Measurements from ENCODE around the gene FAF2.

Gene FAF2

GRCh38 chr5:176533894-176534611 is 85.9 kb downstream of the FAF2 start:
- no peak for DNase-seq

GRCh38 chr5:176534640-176535039 is 86.5 kb downstream of the FAF2 start:
- DNase-seq, result no peak

- no peak for DNase-seq
Measured at GRCh38 chr5:176535101-176535663, 87.0 kb downstream of the FAF2 start.

- DNase-seq, result no peak
Measured at GRCh38 chr5:176535664-176536131, 87.5 kb downstream of the FAF2 start.

GRCh38 chr5:176536132-176536901 is 88.1 kb downstream of the FAF2 start:
- peak; percentile 80 for DNase-seq

- DNase-seq, result peak; percentile 99
Measured at GRCh38 chr5:176536902-176537553, 88.8 kb downstream of the FAF2 start, which contains the start of gene RNF44. TSS of gene RNF44 (minus strand) at chr5:176537402. CDS start at chr5:176532472, 4,930 bp downstream.

- DNase-seq, result peak; percentile 88
Measured at GRCh38 chr5:176537554-176538229, 89.5 kb downstream of the FAF2 start.

- DNase-seq, result no peak
Measured at GRCh38 chr5:176538230-176538988, 90.2 kb downstream of the FAF2 start.

- DNase-seq, result no peak
Measured at GRCh38 chr5:176538989-176539384, 90.8 kb downstream of the FAF2 start.

GRCh38 chr5:176540476-176540899 is 92.3 kb downstream of the FAF2 start:
- DNase-seq, result no peak

- no peak for DNase-seq
Measured at GRCh38 chr5:176540956-176541337, 92.8 kb downstream of the FAF2 start.

GRCh38 chr5:176541338-176542134 is 93.4 kb downstream of the FAF2 start:
- no peak for DNase-seq

GRCh38 chr5:176542135-176542595 is 94.0 kb downstream of the FAF2 start:
- DNase-seq, result no peak

GRCh38 chr5:176542596-176543427 is 94.6 kb downstream of the FAF2 start:
- DNase-seq, result peak; percentile 37

GRCh38 chr5:176543428-176544182 is 95.4 kb downstream of the FAF2 start:
- peak; percentile 62 for DNase-seq

- DNase-seq, result no peak
Measured at GRCh38 chr5:176545388-176545736, 97.2 kb downstream of the FAF2 start.

GRCh38 chr5:176545737-176546509 is 97.7 kb downstream of the FAF2 start:
- no peak for DNase-seq

GRCh38 chr5:176547802-176548201 is 99.6 kb downstream of the FAF2 start:
- DNase-seq, result no peak
